Right lobe of liver (tissue), 4 donors: ENCODE data around the gene CHD2.

Source experiments
- CTCF ChIP-seq, 4 donors: fragments of 200-600 bp in 3 of 4; fragments of 450-650 bp in 1 of 4; IDR thresholded peaks; one replicate each; pipeline versions ENCODE4 v1.5.1 to v1.8.0; 2016 to 2022; ENCODE audit warnings: antibody characterized with exemption in 4 of 4, mild to moderate bottlenecking in 2 of 4
- POLR2A ChIP-seq: fragments of 450-650 bp; IDR thresholded peaks from one replicate; pipeline ENCODE4 v1.6.1; 2017; ENCODE audit warnings: antibody characterized with exemption, mild to moderate bottlenecking
- donor health status: DM: no; HTN: no; CAD: no.
- donor health status: DM: no; HTN: no; CAD: no.
- donor health status: DM: no; HTN: yes; CAD: no.

- TF ChIP-seq CTCF (IDR thresholded peaks at IDR 0.05) = no peak
- no peak for TF ChIP-seq POLR2A
These were observed 146.0 kb downstream of the CHD2 start for GRCh38 chr15:93046120-93046519.
